Measurements from ENCODE around the gene COL6A1.

Gene COL6A1

DNA sequence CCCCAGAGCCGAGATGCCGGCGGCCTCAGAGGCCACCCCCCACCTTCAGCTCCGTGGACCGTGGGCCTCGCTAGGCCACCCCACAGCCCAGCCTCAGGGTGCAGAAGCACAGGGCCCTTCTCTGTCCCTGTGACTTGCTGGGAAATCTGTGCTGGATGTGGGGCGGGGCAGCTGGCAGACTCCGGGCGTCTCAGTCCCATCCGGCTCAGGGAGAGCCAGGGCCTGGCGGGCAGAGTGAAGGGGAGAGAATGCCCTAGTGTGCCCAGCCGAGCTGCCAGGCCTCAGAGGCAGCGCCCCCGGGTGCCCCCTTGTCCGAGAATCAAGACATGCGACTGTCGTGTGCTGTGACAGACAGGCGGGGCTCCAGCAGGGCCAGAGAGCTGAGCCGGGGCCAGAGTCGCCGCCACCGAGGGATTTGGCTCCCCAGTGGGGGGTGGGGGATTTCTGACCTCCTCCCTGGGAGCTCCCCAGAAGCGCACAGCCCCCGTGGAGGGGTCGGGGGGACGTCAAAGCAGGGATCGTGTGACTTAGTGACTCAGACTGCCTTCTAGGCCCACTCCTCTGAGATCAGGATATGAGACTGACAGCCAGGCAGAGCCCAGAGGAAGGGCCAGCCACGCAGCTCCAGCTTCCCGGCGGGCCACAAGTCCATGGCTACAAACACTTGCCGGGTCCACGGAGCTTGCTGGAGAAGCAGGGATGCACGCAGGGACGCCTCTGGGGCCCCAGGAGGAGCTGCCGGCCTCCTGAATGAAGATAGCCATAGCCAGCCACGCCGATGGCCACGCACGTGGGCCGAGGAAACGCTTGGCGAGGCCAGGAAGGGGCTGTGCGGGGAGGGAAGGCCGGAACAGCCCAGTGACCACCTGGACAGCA, 11.9 kb downstream of the COL6A1 start:
- in situ Hi-C loops (cut with MboI; ENCODE audit: low sequenced_read_pairs): no loop called here

DNA sequence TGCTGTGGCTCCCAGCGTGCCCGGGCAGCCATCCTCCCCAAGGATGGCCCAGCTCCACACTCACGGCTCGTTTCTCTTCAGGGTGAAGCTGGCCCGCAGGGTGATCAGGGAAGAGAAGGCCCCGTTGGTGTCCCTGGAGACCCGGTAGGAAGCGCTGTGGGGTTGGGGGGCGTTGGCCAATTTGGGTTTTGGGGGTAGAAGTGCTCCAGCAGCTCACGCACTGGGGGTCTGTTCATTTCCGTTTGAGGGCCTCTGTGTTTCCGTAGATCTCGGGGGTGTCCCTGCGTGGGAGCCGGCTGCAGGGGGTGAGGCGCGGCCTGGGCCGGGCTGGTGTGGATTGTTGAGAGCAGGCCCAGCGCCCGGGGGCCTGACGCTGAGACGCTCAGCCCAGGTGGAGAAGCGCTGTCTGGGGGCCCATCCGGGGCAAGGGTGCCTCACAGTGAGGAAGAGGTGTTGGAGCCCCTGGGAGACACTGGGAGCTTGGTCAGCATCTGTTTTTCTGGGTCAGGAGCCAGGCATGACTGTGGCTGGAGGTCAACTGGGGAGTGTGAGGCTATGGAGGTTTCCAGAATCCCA, 12.6 kb downstream of the COL6A1 start:
- in situ Hi-C loops (cut with MboI; ENCODE audit: low sequenced_read_pairs): no loop called here

DNA sequence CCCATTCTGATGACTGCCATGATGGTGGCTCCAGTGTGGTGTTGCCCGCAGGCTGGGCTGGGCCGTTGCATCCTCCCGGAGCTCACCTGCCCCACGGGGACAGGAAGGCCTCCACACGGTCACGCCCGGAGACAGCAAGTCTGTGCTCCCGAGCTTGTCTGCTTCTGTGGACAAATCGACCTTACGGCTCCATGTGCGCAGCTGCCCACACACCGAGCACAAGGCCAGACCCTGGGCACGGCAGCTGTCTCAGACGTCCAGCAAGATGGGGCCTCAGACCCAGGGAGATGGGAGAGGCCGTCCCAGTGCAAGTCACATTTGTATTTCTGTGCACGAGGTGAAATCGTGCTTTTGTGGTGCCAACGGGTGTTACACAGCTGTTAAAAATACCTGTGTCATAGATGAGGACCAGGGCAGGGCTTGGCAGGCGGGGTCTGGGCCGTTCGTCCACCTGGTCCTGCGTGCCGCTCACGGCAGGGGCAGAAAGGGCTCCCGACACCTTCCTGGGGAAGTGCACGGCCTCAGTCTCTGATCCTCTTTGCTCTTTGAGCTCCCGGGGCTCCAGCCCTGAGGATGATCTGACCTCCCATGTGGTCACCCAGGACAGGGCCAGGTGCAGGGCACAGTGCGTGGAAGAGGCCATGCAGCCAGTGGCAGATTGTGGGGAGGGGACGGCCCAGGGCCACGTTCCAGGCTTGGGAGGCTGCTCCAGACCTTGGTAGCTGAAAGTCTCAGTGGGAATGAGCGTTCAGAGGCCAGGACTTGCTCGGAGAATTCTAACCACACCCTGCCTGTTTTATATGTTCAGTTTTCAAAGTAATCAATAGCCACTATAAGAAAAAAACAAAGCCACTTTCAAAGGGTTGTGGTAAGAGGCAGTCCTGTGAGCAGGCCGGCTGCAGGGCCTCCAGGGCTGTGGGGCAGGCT, 13.5 kb downstream of the COL6A1 start:
- in situ Hi-C loops (cut with MboI; ENCODE audit: low sequenced_read_pairs): no loop called here

DNA sequence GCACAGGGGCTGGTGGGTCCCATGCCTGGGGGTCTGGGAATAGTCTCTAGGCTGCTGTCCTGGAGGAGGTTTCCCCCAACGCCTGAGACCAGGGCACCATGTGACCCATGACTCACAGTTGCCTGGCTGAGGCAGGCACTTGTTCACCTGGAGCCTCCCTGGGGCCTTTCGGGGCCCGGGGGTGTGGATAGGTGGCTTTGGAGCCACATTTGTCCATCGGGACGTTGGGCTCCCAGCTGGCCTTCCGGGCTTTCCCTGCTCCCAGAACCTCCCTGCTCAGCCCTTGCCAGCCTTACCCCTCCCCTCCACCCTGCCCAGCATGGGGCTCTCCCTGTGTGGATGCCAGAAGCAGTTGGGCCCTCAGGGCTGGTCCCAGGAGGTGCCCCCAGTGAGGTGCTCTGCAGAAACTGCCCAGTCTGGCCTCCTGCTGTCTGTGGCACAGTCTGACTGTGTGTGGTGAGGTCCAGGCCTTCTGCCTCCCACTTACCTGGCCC, 14.2 kb downstream of the COL6A1 start:
- in situ Hi-C loops (cut with MboI; ENCODE audit: low sequenced_read_pairs): no loop called here

DNA sequence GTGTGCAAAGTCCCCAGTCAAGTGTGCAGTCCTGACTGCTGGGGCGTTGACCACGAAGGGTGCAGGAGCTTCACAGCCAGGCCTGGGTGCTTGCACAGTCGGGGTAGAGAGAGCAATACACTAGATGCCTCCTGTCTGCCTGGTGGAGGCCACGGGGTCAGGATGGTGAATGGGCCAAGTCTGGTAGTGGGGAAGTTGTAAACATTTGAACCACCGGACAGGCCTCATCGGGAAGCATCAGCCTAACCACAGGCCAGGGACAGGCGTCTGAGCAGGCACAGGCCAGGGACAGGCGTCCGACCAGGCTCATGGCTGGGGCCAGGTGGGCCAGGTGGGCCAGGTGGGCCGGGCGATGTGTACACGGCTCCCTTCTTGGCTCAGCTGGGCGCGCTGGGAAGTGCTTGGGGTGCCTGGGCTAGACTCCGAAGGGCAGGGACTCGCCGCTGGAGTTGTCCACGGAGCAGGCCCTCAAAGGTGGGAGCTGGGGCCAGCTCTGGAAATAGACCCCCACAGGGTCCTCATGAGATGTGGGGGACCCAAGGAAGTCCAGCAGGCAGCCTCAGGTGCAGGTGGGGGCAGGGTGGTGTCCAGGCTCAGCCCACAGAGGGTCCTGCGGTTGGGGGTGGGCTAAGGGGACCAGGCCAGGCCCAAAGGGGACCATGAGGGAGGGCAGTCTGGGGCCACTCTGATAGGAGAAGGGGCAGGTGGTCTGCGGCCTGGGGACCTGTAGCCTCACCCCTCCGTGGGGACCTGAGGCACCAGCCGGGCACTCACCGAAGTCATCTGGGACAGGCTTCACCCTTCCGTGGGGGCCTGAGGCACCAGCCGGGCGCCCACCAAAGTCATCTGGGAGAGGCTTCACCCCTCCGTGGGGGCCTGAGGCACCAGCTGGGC, 15.0 kb downstream of the COL6A1 start:
- in situ Hi-C loops (cut with MboI; ENCODE audit: low sequenced_read_pairs): no loop called here

DNA sequence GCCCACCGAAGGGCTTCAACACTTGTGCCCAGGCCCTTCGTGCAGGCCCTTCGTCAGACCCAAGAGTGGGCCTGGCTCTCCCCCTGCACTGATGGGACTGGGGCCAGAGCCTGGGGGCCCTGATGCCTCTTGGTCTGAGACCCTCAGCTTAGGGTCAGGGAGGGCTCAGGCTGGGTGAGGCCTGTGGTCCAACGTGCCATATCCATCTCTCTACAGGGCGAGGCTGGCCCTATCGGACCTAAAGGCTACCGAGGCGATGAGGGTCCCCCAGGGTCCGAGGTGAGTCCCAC, 15.6 kb downstream of the COL6A1 start:
- in situ Hi-C loops (cut with MboI; ENCODE audit: low sequenced_read_pairs): no loop called here

DNA sequence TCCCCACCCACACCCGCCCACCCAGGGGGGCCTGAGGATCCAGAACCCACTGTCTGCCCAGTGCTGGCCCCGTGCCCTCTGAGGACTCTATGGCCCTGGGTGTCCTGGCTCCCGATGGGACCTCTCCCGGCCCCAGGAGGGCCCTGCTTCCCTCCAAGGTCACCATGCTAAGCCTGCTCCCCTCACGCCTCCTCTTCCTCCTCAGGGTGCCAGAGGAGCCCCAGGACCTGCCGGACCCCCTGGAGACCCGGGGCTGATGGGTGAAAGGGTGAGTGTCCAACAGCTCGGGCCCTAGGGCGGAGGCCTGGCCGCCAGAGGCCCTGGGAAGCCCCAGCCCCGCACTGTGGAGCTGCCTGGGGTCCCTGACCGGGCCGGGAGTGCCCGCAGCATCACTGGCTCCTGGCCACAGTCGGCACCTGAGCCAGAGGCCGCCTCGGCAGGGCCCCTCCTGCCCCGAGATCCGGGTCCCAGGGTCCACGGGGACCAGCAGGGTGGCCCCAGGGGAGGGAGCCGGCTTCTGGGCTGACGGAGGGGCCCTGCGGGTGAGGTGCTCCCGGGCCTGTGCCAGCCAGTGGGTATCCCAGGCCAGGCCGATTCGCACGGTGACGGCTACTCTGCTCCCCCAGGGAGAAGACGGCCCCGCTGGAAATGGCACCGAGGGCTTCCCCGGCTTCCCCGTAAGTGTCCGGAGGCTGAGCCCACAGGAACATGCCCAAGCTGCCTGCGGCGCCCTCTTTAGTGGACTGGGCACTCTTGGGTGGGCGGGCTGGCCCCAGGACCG, 16.1 kb downstream of the COL6A1 start:
- in situ Hi-C loops (cut with MboI; ENCODE audit: low sequenced_read_pairs): no loop called here

DNA sequence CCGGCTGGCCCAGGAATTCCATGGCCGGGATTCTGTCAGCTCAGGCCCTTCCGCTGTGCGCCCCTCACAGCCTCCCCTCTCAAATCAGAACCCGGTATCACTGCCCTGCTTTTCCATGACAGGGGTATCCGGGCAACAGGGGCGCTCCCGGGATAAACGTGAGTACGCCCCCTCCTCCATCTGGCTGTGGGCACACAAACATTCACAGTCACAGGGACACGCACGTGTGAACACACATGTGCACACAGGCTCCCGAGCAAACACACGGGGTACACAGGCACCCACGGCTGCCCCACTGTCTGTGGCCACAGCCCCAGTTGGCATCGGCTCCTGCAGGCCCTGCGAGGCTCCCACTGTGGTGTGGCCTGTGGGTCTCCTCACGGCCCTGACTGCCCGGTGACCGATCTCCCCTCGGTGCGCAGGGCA, 16.7 kb downstream of the COL6A1 start:
- in situ Hi-C loops (cut with MboI; ENCODE audit: low sequenced_read_pairs): no loop called here

DNA sequence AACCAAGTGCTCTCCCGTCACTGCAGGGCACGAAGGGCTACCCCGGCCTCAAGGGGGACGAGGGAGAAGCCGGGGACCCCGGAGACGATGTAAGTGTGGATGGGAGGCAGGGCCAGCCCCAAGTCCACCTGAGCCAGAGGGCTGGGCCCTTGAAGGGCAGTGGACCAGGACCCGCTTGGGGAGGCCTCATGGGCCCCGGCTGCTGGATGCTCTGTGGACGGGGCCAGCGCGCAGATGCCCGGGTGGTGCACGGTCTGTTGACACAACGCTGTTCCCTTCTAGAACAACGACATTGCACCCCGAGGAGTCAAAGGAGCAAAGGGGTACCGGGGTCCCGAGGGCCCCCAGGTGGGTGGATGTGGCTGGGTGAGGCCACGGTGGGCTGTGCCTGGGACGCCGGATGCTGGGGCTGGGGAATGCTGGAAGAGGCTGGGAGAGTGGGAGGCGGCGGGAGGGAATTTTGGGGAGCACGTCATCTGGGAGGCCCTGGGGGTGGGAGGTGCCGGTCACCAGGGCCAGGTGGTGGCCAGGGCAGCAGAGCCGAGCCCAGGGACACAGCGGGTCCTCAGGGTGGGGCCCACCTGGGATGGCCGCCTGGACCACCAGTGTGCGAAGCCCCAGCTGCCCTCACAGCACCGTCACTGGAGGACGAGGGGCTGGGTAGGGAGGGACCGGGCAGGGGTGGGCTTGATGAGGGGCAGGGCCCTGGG, 17.5 kb downstream of the COL6A1 start:
- in situ Hi-C loops (cut with MboI; ENCODE audit: low sequenced_read_pairs): no loop called here

DNA sequence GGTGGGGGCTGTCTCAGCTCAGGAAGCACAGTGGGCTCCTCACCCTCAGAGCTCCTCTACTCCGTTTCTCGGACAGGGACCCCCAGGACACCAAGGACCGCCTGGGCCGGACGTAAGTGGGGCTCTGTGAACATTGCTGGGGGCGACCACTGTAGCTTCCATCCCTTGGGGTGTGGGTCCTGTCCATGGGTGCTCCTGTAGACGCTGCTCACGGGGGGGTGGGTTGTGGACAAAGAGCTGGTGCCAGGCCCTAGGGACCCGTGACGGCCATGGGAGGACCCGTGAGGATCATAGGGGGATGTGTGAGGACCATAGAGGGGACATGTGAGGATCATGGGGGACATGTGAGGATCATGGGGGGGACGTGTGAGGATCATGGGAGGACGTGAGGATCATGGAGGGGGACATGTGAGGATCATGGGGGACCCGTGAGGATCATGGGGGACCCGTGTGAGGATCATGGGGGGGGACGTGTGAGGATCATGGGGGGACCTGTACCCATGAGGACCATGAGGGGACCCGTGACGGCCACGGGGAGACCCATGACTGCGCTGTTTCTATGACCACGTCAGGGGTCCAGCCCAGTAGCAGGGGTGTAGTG, 18.1 kb downstream of the COL6A1 start:
- in situ Hi-C loops (cut with MboI; ENCODE audit: low sequenced_read_pairs): no loop called here

DNA sequence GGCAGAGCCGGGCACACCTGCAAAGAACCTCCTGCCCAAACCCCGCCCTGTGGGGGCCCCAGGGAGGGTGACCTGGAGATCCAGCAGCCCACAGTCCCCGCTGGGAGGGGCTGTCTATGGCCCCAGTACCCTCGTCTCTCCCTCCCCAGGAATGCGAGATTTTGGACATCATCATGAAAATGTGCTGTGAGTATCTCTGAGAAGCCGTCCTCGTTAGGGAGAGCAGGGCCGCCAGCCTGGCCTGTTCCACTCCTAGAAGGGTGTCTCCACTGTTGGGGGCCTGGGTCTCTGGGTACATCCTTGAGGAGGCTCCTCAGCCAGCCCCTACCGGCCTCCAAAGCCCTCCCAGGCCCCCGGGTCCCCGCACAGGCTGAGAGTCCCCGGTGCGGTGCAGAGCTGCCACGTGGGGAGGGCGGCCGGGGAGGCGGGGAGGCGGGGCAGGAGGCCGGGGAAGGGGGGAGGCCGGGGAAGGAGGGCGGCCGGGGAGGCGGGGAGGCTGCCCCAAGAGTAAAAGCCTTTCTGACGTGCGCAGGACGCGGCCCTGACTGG, 18.7 kb downstream of the COL6A1 start:
- in situ Hi-C loops (cut with MboI; ENCODE audit: low sequenced_read_pairs): no loop called here

DNA sequence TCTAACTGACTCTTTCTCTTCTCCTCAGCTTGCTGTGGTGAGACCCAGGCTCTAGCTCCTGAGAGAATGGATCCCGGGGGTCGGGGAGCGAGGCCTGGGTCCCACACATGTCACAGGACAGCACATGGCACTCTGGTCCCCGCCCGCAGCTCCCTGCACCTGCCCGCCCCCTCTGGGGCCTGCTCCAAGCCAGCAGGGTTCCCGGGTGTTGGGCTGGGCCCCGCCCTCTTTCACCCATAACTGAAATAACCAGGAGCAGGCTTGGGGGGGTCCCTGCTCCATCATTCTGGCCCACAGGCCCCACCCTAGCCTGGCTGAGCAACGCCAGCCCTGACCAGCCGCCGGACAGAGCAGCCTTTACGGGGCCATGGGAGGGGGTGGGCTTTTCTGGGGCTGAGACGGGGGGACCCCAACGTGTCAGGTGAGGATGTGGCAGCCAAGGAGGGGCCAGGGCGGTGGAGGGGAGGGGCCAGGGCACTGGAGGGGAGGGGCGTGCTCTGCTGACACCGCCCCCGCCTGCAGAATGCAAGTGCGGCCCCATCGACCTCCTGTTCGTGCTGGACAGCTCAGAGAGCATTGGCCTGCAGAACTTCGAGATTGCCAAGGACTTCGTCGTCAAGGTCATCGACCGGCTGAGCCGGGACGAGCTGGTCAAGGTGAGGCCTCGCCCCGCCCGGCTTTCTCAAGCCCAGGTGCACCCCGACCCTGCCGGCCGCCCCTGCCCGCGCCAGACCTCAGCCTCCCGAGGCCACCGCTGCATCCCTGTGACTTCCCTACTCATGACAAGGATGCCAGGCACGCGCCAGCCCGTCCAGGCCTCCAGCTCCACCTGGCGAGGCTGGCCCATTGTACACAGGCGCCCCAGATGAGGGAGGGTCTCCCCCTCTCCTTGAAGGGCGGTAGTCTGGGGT, 19.4 kb downstream of the COL6A1 start:
- in situ Hi-C loops (cut with MboI; ENCODE audit: low sequenced_read_pairs): no loop called here

DNA sequence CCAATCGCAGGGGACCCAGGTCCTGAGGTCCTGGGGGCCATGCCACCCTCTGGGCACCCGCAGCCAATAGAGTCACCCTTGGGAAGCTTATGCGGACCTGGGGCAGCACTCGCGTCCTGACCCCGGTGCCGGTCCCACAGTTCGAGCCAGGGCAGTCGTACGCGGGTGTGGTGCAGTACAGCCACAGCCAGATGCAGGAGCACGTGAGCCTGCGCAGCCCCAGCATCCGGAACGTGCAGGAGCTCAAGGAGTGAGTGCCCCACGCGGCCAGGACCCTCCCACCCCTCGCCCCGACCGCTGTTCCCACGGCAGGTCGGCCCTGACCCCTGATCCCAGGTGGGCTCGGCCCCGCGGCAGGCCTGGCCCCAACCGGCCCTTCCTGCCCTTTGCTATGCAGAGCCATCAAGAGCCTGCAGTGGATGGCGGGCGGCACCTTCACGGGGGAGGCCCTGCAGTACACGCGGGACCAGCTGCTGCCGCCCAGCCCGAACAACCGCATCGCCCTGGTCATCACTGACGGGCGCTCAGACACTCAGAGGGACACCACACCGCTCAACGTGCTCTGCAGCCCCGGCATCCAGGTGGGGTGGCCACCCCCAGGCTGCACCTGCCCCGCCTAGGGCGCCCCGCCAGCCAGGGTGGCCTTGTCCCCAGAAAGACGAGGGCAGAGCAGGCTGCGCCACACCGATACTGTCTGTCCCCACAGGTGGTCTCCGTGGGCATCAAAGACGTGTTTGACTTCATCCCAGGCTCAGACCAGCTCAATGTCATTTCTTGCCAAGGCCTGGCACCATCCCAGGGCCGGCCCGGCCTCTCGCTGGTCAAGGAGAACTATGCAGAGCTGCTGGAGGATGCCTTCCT, 20.5 kb downstream of the COL6A1 start:
- in situ Hi-C loops (cut with MboI; ENCODE audit: low sequenced_read_pairs): no loop called here

DNA sequence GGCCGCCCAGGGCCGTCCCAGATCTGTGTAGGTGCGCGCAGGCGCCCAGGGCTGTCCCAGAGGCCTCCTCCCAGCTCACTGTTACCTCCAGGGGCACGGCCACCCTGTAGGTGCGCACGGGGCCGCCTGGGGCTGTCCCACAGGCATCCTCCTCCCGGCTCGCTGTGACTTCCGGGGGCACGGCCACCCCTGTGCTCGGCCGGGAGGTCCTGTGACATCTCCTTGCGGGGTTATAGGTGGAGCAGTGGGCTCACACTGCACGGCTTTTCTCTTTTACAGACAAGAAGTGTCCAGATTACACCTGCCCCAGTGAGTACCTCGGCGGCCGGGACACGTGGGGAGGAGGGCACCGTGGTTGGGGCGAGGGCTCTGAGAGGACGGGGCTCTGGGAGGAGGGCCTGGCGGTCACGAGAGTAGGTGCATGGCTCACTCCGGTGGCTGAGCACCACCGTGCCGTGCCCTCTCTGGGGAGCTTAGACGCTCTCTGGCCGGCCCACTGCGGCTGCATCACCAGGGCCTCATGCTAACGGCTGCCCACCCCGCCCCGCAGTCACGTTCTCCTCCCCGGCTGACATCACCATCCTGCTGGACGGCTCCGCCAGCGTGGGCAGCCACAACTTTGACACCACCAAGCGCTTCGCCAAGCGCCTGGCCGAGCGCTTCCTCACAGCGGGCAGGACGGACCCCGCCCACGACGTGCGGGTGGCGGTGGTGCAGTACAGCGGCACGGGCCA, 21.4 kb downstream of the COL6A1 start:
- in situ Hi-C loops (cut with MboI; ENCODE audit: low sequenced_read_pairs): no loop called here

DNA sequence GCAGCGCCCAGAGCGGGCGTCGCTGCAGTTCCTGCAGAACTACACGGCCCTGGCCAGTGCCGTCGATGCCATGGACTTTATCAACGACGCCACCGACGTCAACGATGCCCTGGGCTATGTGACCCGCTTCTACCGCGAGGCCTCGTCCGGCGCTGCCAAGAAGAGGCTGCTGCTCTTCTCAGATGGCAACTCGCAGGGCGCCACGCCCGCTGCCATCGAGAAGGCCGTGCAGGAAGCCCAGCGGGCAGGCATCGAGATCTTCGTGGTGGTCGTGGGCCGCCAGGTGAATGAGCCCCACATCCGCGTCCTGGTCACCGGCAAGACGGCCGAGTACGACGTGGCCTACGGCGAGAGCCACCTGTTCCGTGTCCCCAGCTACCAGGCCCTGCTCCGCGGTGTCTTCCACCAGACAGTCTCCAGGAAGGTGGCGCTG, 22.0 kb downstream of the COL6A1 start:
- in situ Hi-C loops (cut with MboI; ENCODE audit: low sequenced_read_pairs): no loop called here

Data from HL-60/S4 treated with phorbol 12-myristate 13-acetate at 8.2 ng/mL for 4 days and 3 days (cell line).